ENCODE results near the gene DTNB. TPM values are rescaled to one million over a fixed set of nuclear protein-coding genes. Genes with fewer than 3 reads are reported as not detected.
"Not testable (repeated sequence)": the region's sequence is repeated elsewhere in the genome, so short reads cannot be mapped to it uniquely, and the experiment has no call there.

DTNB gene
- total RNA-seq, 1 experiment from 2014 or later = 6.7 TPM

GRCh38 chr2:25684577-25685473 is 11.4 kb upstream of the DTNB start:
- DNase-seq (ENCODE audit: low read depth) = no peak

- DNase-seq (ENCODE audit: low read depth) = no peak
Measured at GRCh38 chr2:25682082-25682481, 8.7 kb upstream of the DTNB start.

- DNase-seq (ENCODE audit: low read depth) = no peak
Measured at GRCh38 chr2:25677877-25678276, 4.5 kb upstream of the DTNB start.

GRCh38 chr2:25674077-25674362 is 643 bp upstream of the DTNB start:
- no peak for DNase-seq (ENCODE audit: low read depth)

- peak; percentile 36 for DNase-seq (ENCODE audit: low read depth)
Measured at GRCh38 chr2:25672494-25673299, 680 bp downstream of the DTNB start.

- no peak for DNase-seq (ENCODE audit: low read depth)
Measured at GRCh38 chr2:25671622-25672021, 1.8 kb downstream of the DTNB start.

DNA sequence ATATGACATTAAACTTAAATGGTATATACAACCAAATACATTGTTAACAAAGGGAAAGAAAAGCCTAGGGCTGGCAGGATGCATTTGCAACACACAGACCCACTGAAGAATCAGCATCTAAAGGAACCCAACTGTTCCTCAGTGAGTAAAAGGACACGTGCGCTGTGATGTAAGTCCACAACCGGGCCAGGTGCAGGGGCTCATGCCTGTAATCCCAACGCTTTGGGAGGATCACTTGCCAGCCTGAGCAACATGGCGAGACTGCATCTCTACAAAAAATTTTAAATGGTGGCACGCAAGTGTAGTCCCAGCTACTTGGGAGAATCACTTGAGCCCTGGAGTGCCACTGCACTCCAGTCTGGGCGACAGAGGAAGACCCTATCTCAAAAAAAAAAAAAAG is 3.9 kb downstream of the DTNB start:
- no peak for DNase-seq (ENCODE audit: low read depth)

- DNase-seq (ENCODE audit: low read depth) = no peak
Measured at GRCh38 chr2:25666218-25666617, 7.2 kb downstream of the DTNB start.

GRCh38 chr2:25665429-25665828 is 7.9 kb downstream of the DTNB start:
- not testable (repeated sequence) for DNase-seq (ENCODE audit: low read depth)

GRCh38 chr2:25664965-25665307 is 8.4 kb downstream of the DTNB start:
- DNase-seq (ENCODE audit: low read depth) = no peak

DNA sequence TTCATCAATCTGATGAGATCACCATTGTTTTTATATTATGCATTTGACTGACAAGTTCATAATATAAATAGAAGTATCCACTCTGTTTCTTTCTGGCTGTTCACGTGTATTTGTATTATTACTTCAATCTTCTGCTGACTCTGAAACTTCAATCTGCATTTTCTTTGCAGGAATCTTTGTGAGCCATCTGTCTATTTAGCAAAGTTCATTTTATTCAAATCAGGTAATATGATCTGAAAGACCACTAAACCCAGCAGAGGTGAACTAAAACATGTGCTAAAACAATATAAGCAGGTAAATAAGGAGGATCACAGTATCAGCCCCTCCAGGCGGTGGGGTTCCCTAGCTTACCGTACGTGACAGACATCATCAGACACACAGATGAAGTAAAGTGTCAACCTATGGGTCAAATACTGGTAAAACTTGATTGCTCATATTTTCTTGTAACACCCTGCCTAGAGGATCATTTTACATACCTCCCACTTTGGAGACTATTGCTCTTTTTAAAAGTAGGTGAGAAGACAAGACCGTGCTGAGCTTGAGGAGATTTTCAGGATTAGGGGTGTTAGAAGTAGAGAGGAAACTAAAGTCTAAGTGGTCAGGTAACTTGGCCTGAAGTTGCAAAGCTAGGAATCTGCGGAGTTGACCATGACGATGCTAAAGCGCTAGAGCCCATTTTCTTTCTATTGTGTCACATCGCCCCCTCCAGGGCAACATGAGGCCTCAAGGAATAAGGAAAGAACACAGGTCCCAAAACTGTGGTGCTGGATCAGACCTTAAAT is 9.0 kb downstream of the DTNB start:
- DNase-seq (ENCODE audit: low read depth) = peak; percentile 71

DNA sequence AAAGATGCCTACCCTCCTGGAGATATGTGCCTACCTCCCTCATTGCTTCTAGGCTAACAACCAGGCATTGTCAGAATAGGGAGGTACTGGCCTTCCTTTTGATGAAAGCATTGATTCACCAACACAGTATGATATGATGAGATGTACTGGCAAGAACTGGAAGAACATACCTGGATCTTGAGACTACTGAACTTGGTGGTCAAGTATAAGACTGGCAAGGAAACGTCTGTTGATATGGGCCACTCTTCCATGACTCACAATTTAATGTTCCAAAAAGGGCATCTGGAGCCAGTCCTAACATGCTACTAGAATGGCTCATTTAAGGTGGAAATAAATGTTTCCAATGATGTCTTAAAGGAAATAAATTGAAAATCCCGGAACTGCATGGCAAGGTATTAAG is 18.1 kb downstream of the DTNB start:
- DNase-seq (ENCODE audit: low read depth) = no peak

DNA sequence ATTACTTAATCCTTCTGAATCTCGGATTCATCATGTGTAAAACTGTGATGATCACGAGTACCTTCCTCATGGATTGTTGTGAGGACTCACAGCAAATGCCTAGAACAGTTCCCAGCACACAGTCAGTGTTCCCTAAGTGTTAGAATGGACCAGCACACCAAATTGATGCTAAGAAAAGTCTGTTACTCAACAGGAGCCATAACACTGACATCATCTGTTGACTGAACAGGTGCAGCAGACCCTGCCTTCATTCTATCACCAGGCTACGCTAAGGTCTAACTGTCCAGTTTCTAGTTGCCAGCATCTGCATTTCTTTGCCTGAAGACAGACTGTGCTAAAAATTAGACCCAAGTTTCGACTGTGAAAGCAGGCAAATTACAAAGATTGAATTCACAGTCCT is 18.6 kb downstream of the DTNB start:
- no peak for DNase-seq (ENCODE audit: low read depth)

- no peak for DNase-seq (ENCODE audit: low read depth)
Measured at GRCh38 chr2:25651782-25652455, 21.5 kb downstream of the DTNB start.

DNA sequence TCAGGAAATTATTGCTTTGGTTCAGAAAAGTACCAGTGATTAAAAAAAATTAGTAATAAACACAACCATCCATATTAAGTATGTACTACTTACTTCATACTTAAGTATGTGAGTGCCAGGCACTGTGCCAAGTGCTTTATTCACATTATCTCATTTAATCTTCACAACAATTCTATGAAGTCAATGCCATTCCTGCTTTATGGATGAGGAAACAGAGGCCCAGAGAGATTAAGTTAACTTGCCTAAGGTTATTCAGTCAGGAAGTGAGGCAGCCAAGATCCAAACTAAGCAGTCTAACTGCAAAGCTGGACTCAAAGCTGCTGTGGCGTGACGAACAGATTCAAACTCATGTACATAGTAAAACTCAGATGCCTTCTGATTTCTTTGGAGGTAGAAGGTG is 22.3 kb downstream of the DTNB start:
- DNase-seq (ENCODE audit: low read depth) = no peak

DNA sequence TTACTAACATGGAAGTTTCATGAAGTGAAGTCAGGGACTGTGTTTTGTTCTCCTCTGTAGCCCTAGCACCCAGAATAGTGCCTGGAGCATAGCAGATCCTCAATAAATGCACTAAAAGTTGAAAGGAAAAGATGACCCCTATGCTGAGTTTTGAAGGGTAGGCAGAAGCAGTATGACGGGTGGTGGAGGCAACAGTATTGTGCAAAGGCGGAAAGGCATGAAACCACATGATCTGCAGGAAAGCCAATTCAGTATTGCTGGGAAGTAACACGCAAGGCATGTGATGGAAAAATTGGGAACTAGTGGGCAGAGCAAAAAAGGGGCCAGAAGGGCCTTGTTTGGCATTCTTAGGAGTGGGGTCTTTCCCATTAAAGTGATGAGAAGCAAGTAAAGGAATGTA is 23.1 kb downstream of the DTNB start:
- no peak for DNase-seq (ENCODE audit: low read depth)

GRCh38 chr2:25649786-25650185 is 23.6 kb downstream of the DTNB start:
- no peak for DNase-seq (ENCODE audit: low read depth)

- no peak for DNase-seq (ENCODE audit: low read depth)
Measured at GRCh38 chr2:25642298-25642697, 31.1 kb downstream of the DTNB start.

DNA sequence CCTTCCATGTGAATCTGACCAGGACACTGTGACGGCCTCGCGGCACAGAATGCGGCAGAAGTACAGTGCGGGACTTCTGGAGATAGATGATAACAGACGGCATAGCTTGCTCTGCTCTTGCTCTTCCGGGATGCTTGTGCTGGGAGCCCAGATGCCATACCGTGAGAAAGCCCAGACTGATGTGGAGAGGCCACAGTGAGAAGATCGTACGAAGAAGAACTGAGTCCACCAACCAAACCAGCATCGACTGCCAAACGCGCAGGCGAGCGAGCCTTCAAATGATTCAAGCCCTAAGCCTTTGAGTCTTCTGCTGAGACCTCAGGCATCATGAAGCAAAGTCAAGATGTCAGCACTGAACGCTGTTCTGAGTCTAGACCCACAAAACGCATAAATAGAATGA is 33.7 kb downstream of the DTNB start:
- DNase-seq (ENCODE audit: low read depth) = no peak

GRCh38 chr2:25639131-25639530 is 34.2 kb downstream of the DTNB start:
- peak; percentile 11 for DNase-seq (ENCODE audit: low read depth)

- no peak for DNase-seq (ENCODE audit: low read depth)
Measured at GRCh38 chr2:25635797-25636196, 37.6 kb downstream of the DTNB start.

GRCh38 chr2:25633801-25634200 is 39.6 kb downstream of the DTNB start:
- not testable (repeated sequence) for DNase-seq (ENCODE audit: low read depth)

Measured in LHCN-M2 (cell line).